IPS-NIHi7 (cell line): Measurements from ENCODE around the gene FBXW8.

Experiments
- DNase-seq: peaks from one replicate; pipeline ENCODE4 v3.0.0; 2012; ENCODE audit warnings: mixed read lengths; ENCODE audit errors: extremely low spot score

FBXW8 gene

DNA sequence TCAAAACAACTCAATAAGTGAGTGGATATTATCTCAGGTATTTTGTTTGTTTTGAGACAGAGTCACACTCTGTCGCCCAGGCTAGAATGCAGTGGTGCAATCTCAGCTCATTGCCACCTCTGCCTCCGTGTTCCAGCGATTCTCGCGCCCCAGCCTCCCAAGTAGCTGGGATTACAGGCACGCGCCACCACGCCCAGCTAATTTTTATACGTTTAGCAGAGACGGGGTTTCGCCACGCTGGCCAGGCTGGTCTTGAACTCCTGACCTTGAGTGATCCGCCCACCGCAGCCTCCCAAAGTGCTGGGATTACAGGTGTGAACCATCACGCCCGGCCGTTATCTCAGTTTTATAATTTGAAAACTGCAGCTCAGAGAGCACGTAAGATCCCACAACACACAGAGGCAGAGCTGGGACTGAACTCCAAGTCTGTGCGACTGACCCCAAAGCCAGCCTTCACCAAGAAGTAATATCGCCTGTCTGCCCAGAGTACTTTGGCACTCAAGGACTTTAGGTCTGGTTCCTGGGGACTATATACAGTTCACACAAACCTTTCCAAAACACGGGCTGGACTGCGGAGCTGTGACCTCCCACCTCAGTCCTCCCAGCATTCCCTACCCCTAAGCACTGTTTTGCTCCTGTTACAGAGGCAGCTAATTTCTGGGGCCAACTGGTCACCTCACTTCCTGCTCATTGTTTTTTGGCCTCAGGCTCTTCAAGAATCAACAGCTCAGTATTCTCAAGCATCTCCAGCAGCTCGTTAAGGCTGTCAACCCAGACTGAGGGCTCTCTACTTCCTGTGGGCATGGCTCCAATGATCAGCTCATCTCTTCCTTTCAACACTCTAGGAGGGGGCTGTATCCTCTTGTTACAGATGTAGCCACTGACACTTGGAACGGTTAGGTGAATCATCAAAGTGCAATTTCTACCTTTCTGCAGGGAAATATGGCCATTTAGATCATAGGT is 165.9 kb downstream of the FBXW8 start:
- DNase-seq, result no peak

DNA sequence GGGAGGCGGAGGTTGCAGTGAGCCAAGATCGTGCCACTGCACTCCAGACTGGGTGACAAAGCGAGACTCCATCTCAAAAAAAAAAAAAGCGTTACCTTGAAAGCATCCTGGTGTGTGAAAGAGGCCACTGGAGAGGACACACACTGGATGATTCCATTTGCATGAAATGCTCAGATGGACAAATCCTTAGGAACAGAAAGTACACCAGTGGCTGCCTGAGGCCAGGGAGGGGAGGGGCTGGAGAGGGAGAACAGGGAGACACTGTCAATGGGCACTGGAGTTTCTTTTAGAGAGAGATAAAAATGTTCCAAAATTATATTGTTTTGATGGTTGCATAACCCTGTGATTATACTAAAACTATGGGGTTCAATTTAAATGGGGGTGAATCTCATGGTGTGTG is 168.7 kb downstream of the FBXW8 start:
- DNase-seq, result no peak

DNA sequence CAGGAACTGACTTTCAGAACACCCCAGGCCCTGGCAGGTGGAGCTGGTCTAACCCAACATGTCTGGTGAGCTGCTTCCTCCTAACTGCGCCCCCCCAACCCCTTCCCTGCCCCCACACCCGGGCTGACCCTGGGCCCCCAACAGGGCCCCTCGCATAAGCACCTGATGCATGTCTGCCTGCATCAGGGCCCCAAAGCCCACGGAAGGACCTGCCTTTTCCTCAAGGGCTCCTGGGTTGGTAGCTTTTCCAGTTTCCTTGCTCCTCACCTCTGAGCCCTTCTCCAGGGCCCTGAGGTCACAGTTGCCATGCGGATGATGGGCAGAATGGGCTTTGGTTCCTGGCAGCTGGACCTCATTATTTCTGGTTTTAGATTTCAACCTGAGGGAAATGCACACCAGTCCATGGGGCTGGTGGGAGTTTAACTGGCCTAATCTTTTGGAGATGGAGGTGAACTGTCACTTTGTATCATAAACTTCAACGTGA is 170.0 kb downstream of the FBXW8 start:
- DNase-seq, result no peak
